HFFc6 (cell line): ENCODE measurements around the gene MAP2K5. TPM values are rescaled to one million over a fixed set of nuclear protein-coding genes. Genes with fewer than 3 reads are reported as not detected.

ENCODE experiments used
- DNase-seq: peaks from one replicate; pipeline ENCODE4 v3.0.0-alpha.2; 2018
- H3K27ac Mint-ChIP-seq: 2 replicates; pipeline ENCODE4 v1.8.0; 2020; ENCODE audit warnings: mild to moderate bottlenecking, mixed read lengths
- H3K27me3 Mint-ChIP-seq: 2 replicates; pipeline ENCODE4 v1.8.0; 2021; ENCODE audit warnings: mild to moderate bottlenecking, moderate library complexity, mixed read lengths; ENCODE audit not compliant: insufficient read depth
- H3K36me3 Mint-ChIP-seq: 2 replicates; pipeline ENCODE4 v1.8.0; 2021; ENCODE audit warnings: low read depth, mixed read lengths
- H3K4me1 Mint-ChIP-seq: 2 replicates; pipeline ENCODE4 v1.8.0; 2020; ENCODE audit warnings: low read depth, mixed read lengths
- H3K4me3 Mint-ChIP-seq: 2 replicates; pipeline ENCODE4 v1.8.0; 2020; ENCODE audit warnings: mild to moderate bottlenecking, moderate library complexity, mixed read lengths
- H3K9me3 Mint-ChIP-seq: 2 replicates; pipeline ENCODE4 v1.8.0; 2020; ENCODE audit warnings: mild to moderate bottlenecking, mixed read lengths
- CTCF ChIP-seq: fragments of 200-600 bp; sonication (generic); IDR thresholded peaks from 2 replicates; pipeline ENCODE4 v1.5.0; 2021; ENCODE audit warnings: antibody characterized with exemption, mild to moderate bottlenecking
- total RNA-seq, 6 experiments: library from RNA; stranded (reverse); fragmentation: NEBNext Ultra II Directional; extraction: Animal tissue kit (Norgen Biotek cat#: 25700); gene quantifications; 2 replicates in 1 of 6; 3 replicates in 5 of 6; pipeline ENCODE4 v1.2.3, GENCODE V29; 2021

MAP2K5 gene
- total RNA-seq, 6 experiments from 2014 or later, result 10.2 to 14.3 (median 13.3) TPM

GRCh38 chr15:67554580-67554979, 12.1 kb downstream of the MAP2K5 start:
- 0 out of 2 replicates have a peak, but pooled peaks cover 4% of the 10 kb centered on the region for H3K9me3 Mint-ChIP-seq
- no peak overlapping the region for H3K4me3 Mint-ChIP-seq
- no peak overlapping the region for H3K27ac Mint-ChIP-seq
- DNase-seq, result no peak
- peaks cover 30% of the 10 kb centered on the region for H3K36me3 Mint-ChIP-seq
- no peak for TF ChIP-seq CTCF
- peaks cover 2% of the 10 kb centered on the region for H3K27me3 Mint-ChIP-seq
- peaks cover 13% of the 10 kb centered on the region for H3K4me1 Mint-ChIP-seq

DNA sequence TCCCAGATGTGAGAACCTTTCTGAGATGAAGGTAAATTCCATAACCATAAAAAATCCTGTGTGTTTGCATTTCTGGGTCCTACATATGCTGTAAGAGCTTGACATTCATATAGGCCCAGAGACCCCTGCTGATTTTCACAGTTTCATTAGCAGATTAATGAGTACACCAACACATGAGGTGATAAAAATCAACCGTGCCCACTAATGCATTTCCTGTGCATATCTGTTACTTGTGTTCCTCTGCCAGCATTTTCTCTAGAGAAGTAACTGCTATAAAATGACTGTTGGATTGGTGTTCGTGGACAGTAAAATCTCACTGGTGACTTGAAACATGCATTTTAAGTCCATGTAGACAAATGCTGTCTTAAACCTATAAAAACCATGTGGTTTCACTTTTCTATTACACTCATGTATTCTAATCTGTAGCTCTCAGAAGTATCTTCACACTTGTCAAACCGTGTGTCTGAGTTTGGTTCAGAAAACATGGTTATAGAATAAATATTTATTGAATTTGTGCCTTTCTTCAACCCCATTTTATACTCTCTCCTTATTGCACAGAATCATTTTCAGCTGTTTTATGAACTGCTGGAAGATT, 14.6 kb downstream of the MAP2K5 start:
- DNase-seq, result no peak
- Mint-ChIP-seq H3K4me1 (no peaks in the 10 kb centered on the region), H3K27ac (no peak overlapping the region), H3K9me3 (0 out of 2 replicates have a peak, but pooled peaks cover 4% of the 10 kb centered on the region), H3K4me3 (no peak overlapping the region), H3K27me3 (peaks cover 2% of the 10 kb centered on the region; the same call in 1 of the 2 replicates), H3K36me3 (peaks cover 36% of the 10 kb centered on the region)
- no peak for TF ChIP-seq CTCF

DNA sequence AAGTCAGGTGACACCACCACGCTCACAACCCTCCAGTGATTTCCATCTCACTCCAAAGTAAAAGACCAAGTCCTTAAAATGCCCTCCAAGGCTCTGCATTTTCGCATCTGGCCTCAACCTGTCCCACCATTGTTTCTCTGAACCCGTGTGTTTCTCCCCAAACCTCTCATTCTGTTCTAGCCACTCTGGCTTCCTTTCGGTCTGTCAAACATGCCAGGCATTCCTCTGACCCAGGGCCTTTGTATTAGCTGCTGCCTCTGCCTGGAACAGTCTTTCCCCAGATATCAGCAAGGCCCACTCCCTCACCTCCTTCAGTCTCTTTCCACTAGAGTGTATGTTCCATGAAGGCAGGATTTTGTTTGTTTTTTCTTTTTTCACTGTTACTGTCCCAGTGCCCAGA, 16.0 kb downstream of the MAP2K5 start:
- Mint-ChIP-seq H3K27me3 (peaks cover 2% of the 10 kb centered on the region; the same call in 1 of the 2 replicates), H3K4me1 (no peaks in the 10 kb centered on the region), H3K4me3 (no peak overlapping the region), H3K36me3 (peaks cover 36% of the 10 kb centered on the region), H3K27ac (no peak overlapping the region), H3K9me3 (0 out of 2 replicates have a peak, but pooled peaks cover 4% of the 10 kb centered on the region)
- DNase-seq, result no peak
- TF ChIP-seq CTCF, result no peak

DNA sequence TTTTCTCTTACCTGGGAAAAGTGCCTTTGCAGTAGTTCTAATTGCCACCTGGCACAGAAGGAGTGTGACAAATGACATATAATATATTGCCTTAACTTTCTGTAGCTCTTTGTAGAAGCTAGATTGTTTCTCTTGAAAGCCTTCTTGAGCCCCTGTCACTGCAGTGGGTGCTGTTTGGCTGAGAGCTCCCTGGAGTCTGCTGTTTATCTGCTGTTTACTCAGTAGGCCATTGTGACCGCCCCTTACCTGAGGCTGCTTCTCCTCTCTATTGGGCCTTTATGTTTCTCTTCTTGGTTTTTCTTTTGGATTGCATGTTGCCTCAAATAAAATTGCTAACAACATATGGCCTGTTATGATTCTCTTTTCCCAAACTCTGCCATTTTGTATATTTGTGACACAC, 16.7 kb downstream of the MAP2K5 start:
- Mint-ChIP-seq H3K9me3 (0 out of 2 replicates have a peak, but pooled peaks cover 4% of the 10 kb centered on the region), H3K4me3 (no peak overlapping the region), H3K27ac (no peak overlapping the region), H3K36me3 (peaks cover 36% of the 10 kb centered on the region), H3K4me1 (peaks cover 2% of the 10 kb centered on the region), H3K27me3 (peaks cover 2% of the 10 kb centered on the region; the same call in 1 of the 2 replicates)
- DNase-seq, result no peak
- TF ChIP-seq CTCF, result no peak

DNA sequence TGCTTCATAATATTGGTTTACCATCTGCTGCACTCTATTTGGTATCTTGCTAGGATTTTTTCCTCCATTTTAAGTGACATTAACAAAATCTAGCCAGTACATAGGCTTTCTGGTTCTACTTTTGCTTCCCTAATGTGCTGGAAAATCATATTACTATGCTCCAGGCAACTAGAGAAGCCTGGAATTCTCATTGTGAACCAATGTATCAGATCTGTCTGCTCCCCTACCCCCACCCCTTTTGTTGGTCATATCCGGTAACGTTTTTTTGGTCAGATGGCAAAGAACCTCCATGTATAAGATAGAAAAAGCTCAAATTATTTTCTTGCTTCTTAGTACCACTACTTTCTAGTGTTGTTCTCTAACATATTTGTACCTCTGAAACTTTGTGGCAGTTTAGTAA, 17.1 kb downstream of the MAP2K5 start:
- no peak overlapping the region for H3K27ac Mint-ChIP-seq

More for the DNA sequence above, 17.1 kb downstream of the MAP2K5 start:
- TF ChIP-seq CTCF, result no peak
- H3K36me3 Mint-ChIP-seq, result peaks cover 36% of the 10 kb centered on the region
- 0 out of 2 replicates have a peak, but pooled peaks cover 4% of the 10 kb centered on the region for H3K9me3 Mint-ChIP-seq
- H3K4me3 Mint-ChIP-seq, result no peak overlapping the region
- H3K27me3 Mint-ChIP-seq, result peaks cover 2% of the 10 kb centered on the region; the same call in 1 of the 2 replicates
- H3K4me1 Mint-ChIP-seq, result peaks cover 6% of the 10 kb centered on the region
- DNase-seq, result no peak
